Measurements from ENCODE around the gene CHTOP. TPM values are rescaled to one million over a fixed set of nuclear protein-coding genes. Genes with fewer than 3 reads are reported as not detected.

The CHTOP gene
- total RNA-seq, 2 donors from 2014 or later, result 39.0 to 78.0 TPM

- ATAC-seq (ENCODE audit: insufficient number of reproducible peaks, low FRiP score, low read depth) (no peak), DNase-seq (ENCODE audit: low spot score) (no peak)
- peak overlapping the region; percentile 62 for H3K4me3 ChIP-seq
- H3K36me3 ChIP-seq, result peaks cover 18% of the 10 kb centered on the region
- no peaks in the 10 kb centered on the region for H3K9me3 ChIP-seq
- no peak for TF ChIP-seq CTCF (IDR thresholded peaks at IDR 0.05)
- H3K27ac ChIP-seq, result peak overlapping the region; percentile 89 to 91
- peaks cover 20 to 51% of the 10 kb centered on the region in 2 donors for H3K4me1 ChIP-seq (ENCODE audit: control insufficient read depth in 1 of 2, low read depth in 2 of 2)
- H3K27me3 ChIP-seq (replicated peaks; ENCODE audit: insufficient read depth), result no peaks in the 10 kb centered on the region
Measured at GRCh38 chr1:153609585-153609907, 24.3 kb upstream of the CHTOP start.

- peak overlapping the region; percentile 23 for H3K4me3 ChIP-seq
- H3K27ac ChIP-seq, result peak overlapping the region in 1 of 2 donors; percentile 91
- peaks cover 18% of the 10 kb centered on the region for H3K36me3 ChIP-seq
- H3K9me3 ChIP-seq, result no peaks in the 10 kb centered on the region
- TF ChIP-seq CTCF (IDR thresholded peaks at IDR 0.05), result no peak
- no peaks in the 10 kb centered on the region for H3K27me3 ChIP-seq (replicated peaks; ENCODE audit: insufficient read depth)
- peaks cover 20 to 51% of the 10 kb centered on the region in 2 donors for H3K4me1 ChIP-seq (ENCODE audit: control insufficient read depth in 1 of 2, low read depth in 2 of 2)
- ATAC-seq (ENCODE audit: insufficient number of reproducible peaks, low FRiP score, low read depth) (no peak), DNase-seq (ENCODE audit: low spot score) (no peak)
Measured at GRCh38 chr1:153610334-153610733, 23.5 kb upstream of the CHTOP start.

GRCh38 chr1:153610811-153611301 lies 23.0 kb upstream of the CHTOP start:
- Histone ChIP-seq H3K27me3 (replicated peaks; ENCODE audit: insufficient read depth) (no peaks in the 10 kb centered on the region), H3K4me1 (ENCODE audit: control insufficient read depth in 1 of 2, low read depth in 2 of 2) (peaks cover 20 to 51% of the 10 kb centered on the region in 2 donors), H3K4me3 (peak overlapping the region; percentile 23), H3K27ac (peak overlapping the region in 1 of 2 donors; percentile 96), H3K9me3 (no peaks in the 10 kb centered on the region), H3K36me3 (peaks cover 15% of the 10 kb centered on the region)
- ATAC-seq (ENCODE audit: insufficient number of reproducible peaks, low FRiP score, low read depth) (no peak), DNase-seq (ENCODE audit: low spot score) (no peak)
- TF ChIP-seq CTCF (IDR thresholded peaks at IDR 0.05), result no peak

GRCh38 chr1:153611356-153611755 lies 22.5 kb upstream of the CHTOP start:
- ATAC-seq (ENCODE audit: insufficient number of reproducible peaks, low FRiP score, low read depth) (no peak), DNase-seq (ENCODE audit: low spot score) (no peak)
- H3K27ac ChIP-seq, result peak overlapping the region in 1 of 2 donors; percentile 96
- H3K4me3 ChIP-seq, result peak overlapping the region; percentile 87
- H3K27me3 ChIP-seq (replicated peaks; ENCODE audit: insufficient read depth), result no peaks in the 10 kb centered on the region
- H3K4me1 ChIP-seq (ENCODE audit: control insufficient read depth in 1 of 2, low read depth in 2 of 2), result peaks cover 20 to 51% of the 10 kb centered on the region in 2 donors
- H3K36me3 ChIP-seq, result peaks cover 14% of the 10 kb centered on the region
- H3K9me3 ChIP-seq, result no peaks in the 10 kb centered on the region
- no peak for TF ChIP-seq CTCF (IDR thresholded peaks at IDR 0.05)

- no peak for TF ChIP-seq CTCF (IDR thresholded peaks at IDR 0.05)
- peaks cover 20 to 49% of the 10 kb centered on the region in 2 donors for H3K4me1 ChIP-seq (ENCODE audit: control insufficient read depth in 1 of 2, low read depth in 2 of 2)
- H3K4me3 ChIP-seq, result peak overlapping the region; percentile 87
- DNase-seq (ENCODE audit: low spot score) (no peak), ATAC-seq (ENCODE audit: insufficient number of reproducible peaks, low FRiP score, low read depth) (no peak)
- H3K27me3 ChIP-seq (replicated peaks; ENCODE audit: insufficient read depth), result no peaks in the 10 kb centered on the region
- no peaks in the 10 kb centered on the region for H3K9me3 ChIP-seq
- H3K36me3 ChIP-seq, result peaks cover 6% of the 10 kb centered on the region
- peak overlapping the region; percentile 81 to 96 for H3K27ac ChIP-seq
Measured at GRCh38 chr1:153612111-153612754, 21.6 kb upstream of the CHTOP start.
